Prostate gland (tissue), 2 donors: ENCODE data around the gene USP10.

ENCODE experiments used
- POLR2A ChIP-seq: fragments of 450-650 bp; IDR thresholded peaks from one replicate; pipeline ENCODE4 v1.6.1; 2016; ENCODE audit warnings: antibody characterized with exemption, mild to moderate bottlenecking
- POLR2AphosphoS5 ChIP-seq: sonication (generic); formaldehyde crosslinking; IDR thresholded peaks from one replicate; pipeline ENCODE4 v1.6.1; 2017; ENCODE audit warnings: antibody characterized with exemption
- TF ChIP-seq, protein P1 (sequence below), 4 experiments: fragments of 200-600 bp in 2 of 4; fragments of 450-650 bp in 2 of 4; sonication (generic) in 2 of 4; IDR thresholded peaks; 1 replicate in 3 of 4; 2 replicates in 1 of 4; pipeline ENCODE4 v1.5.1; 2016 to 2019; ENCODE audit warnings: antibody characterized with exemption in 4 of 4, mild to moderate bottlenecking in 2 of 4, moderate library complexity in 2 of 4

DNA sequence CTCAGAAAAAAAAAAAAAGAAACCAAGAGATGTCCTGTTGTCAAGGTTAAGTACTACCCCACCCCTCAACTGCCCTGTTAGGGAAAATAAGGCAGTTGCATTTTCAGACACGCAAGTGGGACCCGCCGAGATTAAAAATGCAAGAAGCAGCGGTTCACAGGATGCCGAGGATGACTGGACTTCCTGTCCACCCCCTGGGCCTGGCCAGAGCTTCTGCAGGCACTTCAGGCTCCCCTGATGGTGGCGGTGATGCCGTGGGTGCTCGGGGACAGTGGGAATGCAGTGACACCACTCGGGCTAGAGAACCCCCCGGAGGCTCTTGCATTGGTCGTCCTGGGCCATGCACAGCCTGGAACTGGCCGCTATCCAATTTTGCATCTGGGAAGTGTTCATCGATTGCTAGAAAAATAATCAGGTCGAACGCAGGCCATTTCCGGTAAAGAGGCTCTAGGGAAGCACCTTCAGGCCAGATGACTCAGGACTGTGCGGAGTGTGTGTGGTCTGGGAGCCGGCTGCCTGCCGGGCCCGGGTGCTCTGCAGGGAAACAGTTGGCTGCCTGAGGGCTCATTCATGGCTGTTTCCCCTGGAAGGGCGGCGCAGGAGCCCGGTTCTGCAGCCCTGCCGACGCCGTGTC lies 106.6 kb downstream of the USP10 start:
- TF ChIP-seq, protein P1, sequence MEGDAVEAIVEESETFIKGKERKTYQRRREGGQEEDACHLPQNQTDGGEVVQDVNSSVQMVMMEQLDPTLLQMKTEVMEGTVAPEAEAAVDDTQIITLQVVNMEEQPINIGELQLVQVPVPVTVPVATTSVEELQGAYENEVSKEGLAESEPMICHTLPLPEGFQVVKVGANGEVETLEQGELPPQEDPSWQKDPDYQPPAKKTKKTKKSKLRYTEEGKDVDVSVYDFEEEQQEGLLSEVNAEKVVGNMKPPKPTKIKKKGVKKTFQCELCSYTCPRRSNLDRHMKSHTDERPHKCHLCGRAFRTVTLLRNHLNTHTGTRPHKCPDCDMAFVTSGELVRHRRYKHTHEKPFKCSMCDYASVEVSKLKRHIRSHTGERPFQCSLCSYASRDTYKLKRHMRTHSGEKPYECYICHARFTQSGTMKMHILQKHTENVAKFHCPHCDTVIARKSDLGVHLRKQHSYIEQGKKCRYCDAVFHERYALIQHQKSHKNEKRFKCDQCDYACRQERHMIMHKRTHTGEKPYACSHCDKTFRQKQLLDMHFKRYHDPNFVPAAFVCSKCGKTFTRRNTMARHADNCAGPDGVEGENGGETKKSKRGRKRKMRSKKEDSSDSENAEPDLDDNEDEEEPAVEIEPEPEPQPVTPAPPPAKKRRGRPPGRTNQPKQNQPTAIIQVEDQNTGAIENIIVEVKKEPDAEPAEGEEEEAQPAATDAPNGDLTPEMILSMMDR (IDR thresholded peaks at IDR 0.05), result no peak
- TF ChIP-seq POLR2A (no peak), POLR2AphosphoS5 (no peak)
